H1 (cell line): Measurements from ENCODE around the gene SPAG17. TPM values are rescaled to one million over a fixed set of nuclear protein-coding genes. Genes with fewer than 3 reads are reported as not detected.
A peak's percentile ranks its signal among the peaks of the same experiment; 100 is the strongest.

Experiments used
- CTCF ChIA-PET: fragments of 300-600 bp; sonication (Branson Sonifier 250); formaldehyde crosslinking; loops from one replicate; lab custom pipeline; 2021; ENCODE audit not compliant: partially characterized antibody; lab: Charles Lee
- POLR2A ChIA-PET: fragments of 300-600 bp; sonication (Branson Sonifier 250); formaldehyde crosslinking; loops from one replicate; lab custom pipeline; 2021; ENCODE audit warnings: inconsistent platforms; ENCODE audit not compliant: partially characterized antibody; lab: Charles Lee
- DNase-seq, 2 experiments: peaks; one replicate each; pipeline versions ENCODE4 v3.0.0 to v3.0.0-alpha.2; 2010 to 2022; ENCODE audit warnings: low spot score in 2 of 2, low read depth in 1 of 2, mixed read lengths in 1 of 2
- FAIRE-seq: peaks from 2 replicates; lab custom pipeline; 2011; peaks lifted over from hg19 to GRCh38; lab: Jason Lieb, UNC
- H2AFZ ChIP-seq: 2 replicates; pipeline ENCODE4 v1.8.1; 2012; ENCODE audit warnings: low read length, inconsistent platforms
- H2AK5ac ChIP-seq: 2 replicates; pipeline ENCODE4 v1.6.1; 2013; ENCODE audit warnings: low read depth, low read length
- H2BK120ac ChIP-seq: replicated peaks from 2 replicates; pipeline ENCODE3; 2013; ENCODE audit warnings: low read depth, low read length, inconsistent platforms
- H2BK12ac ChIP-seq: 2 replicates; pipeline ENCODE4 v1.6.1; 2013; ENCODE audit warnings: low read depth, low read length
- H2BK15ac ChIP-seq: 2 replicates; pipeline ENCODE4 v1.6.1; 2013; ENCODE audit warnings: low read length
- H2BK20ac ChIP-seq: 2 replicates; pipeline ENCODE4 v1.6.1; 2013; ENCODE audit warnings: low read length
- H2BK5ac ChIP-seq: 2 replicates; pipeline ENCODE4 v1.6.1; 2013; ENCODE audit warnings: low read depth, low read length
- H3K14ac ChIP-seq: 2 replicates; pipeline ENCODE4 v1.6.1; 2013; ENCODE audit warnings: inconsistent platforms; ENCODE audit not compliant: insufficient read length
- H3K18ac ChIP-seq: 2 replicates; pipeline ENCODE4 v1.6.1; 2013; ENCODE audit warnings: low read length; ENCODE audit errors: extremely low read depth
- H3K23ac ChIP-seq: 2 replicates; pipeline ENCODE4 v1.6.1; 2013; ENCODE audit warnings: inconsistent platforms; ENCODE audit not compliant: insufficient read length
- H3K23me2 ChIP-seq: 2 replicates; pipeline ENCODE4 v1.6.1; 2013; ENCODE audit warnings: low read depth, low read length
- H3K27ac ChIP-seq: 2 replicates; pipeline ENCODE4 v1.6.1; 2011; ENCODE audit warnings: low read depth, low read length, inconsistent platforms
- H3K27me3 ChIP-seq, 4 experiments: replicated peaks in 1 of 4; 1 replicate in 1 of 4; 2 replicates in 3 of 4; pipeline versions ENCODE4 v1.6.1 to v1.8.1; 2011 to 2013; ENCODE audit warnings: low read length in 3 of 4, mild to moderate bottlenecking in 3 of 4, inconsistent platforms in 2 of 4, mixed read lengths in 2 of 4, moderate library complexity in 1 of 4; ENCODE audit not compliant: control insufficient read depth in 3 of 4, insufficient read depth in 3 of 4; ENCODE audit errors: extremely low read depth in 1 of 4
- H3K36me3 ChIP-seq, 4 experiments: 2 replicates each; pipeline versions ENCODE4 v1.6.1 to v1.8.1; 2011 to 2013; ENCODE audit warnings: mild to moderate bottlenecking in 4 of 4, low read length in 3 of 4, moderate library complexity in 2 of 4, control low read depth in 1 of 4, inconsistent platforms in 1 of 4; ENCODE audit not compliant: insufficient read depth in 4 of 4, control insufficient read depth in 2 of 4
- H3K4ac ChIP-seq: replicated peaks from 2 replicates; pipeline ENCODE3; 2013; ENCODE audit warnings: low read length, low read depth, mixed read lengths, inconsistent platforms; ENCODE audit not compliant: insufficient read length
- H3K4me1 ChIP-seq, 4 experiments: replicated peaks in 1 of 4; 1 replicate in 1 of 4; 2 replicates in 3 of 4; pipeline versions ENCODE4 v1.6.1 to v1.8.1; 2011 to 2013; ENCODE audit warnings: low read length in 3 of 4, inconsistent platforms in 2 of 4, mixed read lengths in 1 of 4; ENCODE audit not compliant: insufficient read depth in 4 of 4, control insufficient read depth in 3 of 4
- H3K4me2 ChIP-seq, 2 experiments: 2 replicates each; pipeline versions ENCODE4 v1.6.1 to v1.8.1; 2011 to 2013; ENCODE audit warnings: low read depth in 2 of 2, low read length in 2 of 2, control low read depth in 1 of 2, inconsistent platforms in 1 of 2, mild to moderate bottlenecking in 1 of 2; ENCODE audit not compliant: insufficient read depth in 1 of 2
- H3K4me3 ChIP-seq, 4 experiments: fragments of 200-600, 300-600 bp in 1 of 4; sonication (generic), shearing (Covaris generic), sonication (Bioruptor Twin) in 1 of 4; 2 replicates each; pipeline versions ENCODE4 v1.5.1 to v1.8.1; 2011 to 2016; ENCODE audit warnings: low read length in 4 of 4, low read depth in 3 of 4, control low read depth in 2 of 4, inconsistent platforms in 2 of 4, mild to moderate bottlenecking in 2 of 4, mixed read lengths in 1 of 4, moderate library complexity in 1 of 4; ENCODE audit not compliant: insufficient read depth in 2 of 4; ENCODE audit errors: extremely low read depth in 1 of 4
- H3K56ac ChIP-seq: replicated peaks from 2 replicates; pipeline ENCODE3; 2013; ENCODE audit warnings: low read depth, mild to moderate bottlenecking, mixed read lengths, low read length, inconsistent platforms; ENCODE audit not compliant: insufficient read length
- H3K79me1 ChIP-seq: 2 replicates; pipeline ENCODE4 v1.6.1; 2013; ENCODE audit warnings: low read depth, low read length, control low read depth
- H3K79me2 ChIP-seq, 2 experiments: 2 replicates each; pipeline versions ENCODE4 v1.6.1 to v1.8.1; 2012 to 2013; ENCODE audit warnings: low read length in 2 of 2, mild to moderate bottlenecking in 2 of 2, inconsistent platforms in 1 of 2; ENCODE audit not compliant: insufficient read depth in 2 of 2, control insufficient read depth in 1 of 2
- H3K9ac ChIP-seq, 4 experiments: replicated peaks in 1 of 4; 1 replicate in 1 of 4; 2 replicates in 3 of 4; pipeline versions ENCODE4 v1.6.1 to v1.8.1; 2011 to 2013; ENCODE audit warnings: low read depth in 3 of 4, low read length in 3 of 4, control low read depth in 2 of 4, mild to moderate bottlenecking in 2 of 4, moderate library complexity in 2 of 4, inconsistent platforms in 1 of 4; ENCODE audit errors: extremely low read depth in 1 of 4
- H3K9me3 ChIP-seq, 2 experiments: 2 replicates each; pipeline versions ENCODE4 v1.6.1 to v1.8.1; 2012 to 2013; ENCODE audit warnings: mild to moderate bottlenecking in 2 of 2, moderate library complexity in 2 of 2, control low read depth in 1 of 2, inconsistent platforms in 1 of 2, low read depth in 1 of 2, low read length in 1 of 2, mixed read lengths in 1 of 2; ENCODE audit not compliant: insufficient read depth in 2 of 2
- H4K20me1 ChIP-seq, 2 experiments: replicated peaks in 1 of 2; 2 replicates each; pipeline versions ENCODE3 to v1.8.1; 2011 to 2013; ENCODE audit warnings: inconsistent platforms in 2 of 2, low read length in 2 of 2, mild to moderate bottlenecking in 1 of 2; ENCODE audit not compliant: insufficient read depth in 2 of 2, control insufficient read depth in 1 of 2
- H4K5ac ChIP-seq: 2 replicates; pipeline ENCODE4 v1.6.1; 2013; ENCODE audit warnings: low read length, low read depth, mixed read lengths, inconsistent platforms; ENCODE audit not compliant: insufficient read length
- H4K8ac ChIP-seq: 2 replicates; pipeline ENCODE4 v1.8.0; 2013; ENCODE audit warnings: mild to moderate bottlenecking, moderate library complexity, low read length, inconsistent platforms; ENCODE audit not compliant: insufficient read depth; ENCODE audit errors: extremely low read depth
- H4K91ac ChIP-seq: replicated peaks from 2 replicates; pipeline ENCODE3; 2013; ENCODE audit warnings: low read length, mixed read lengths, inconsistent platforms; ENCODE audit not compliant: insufficient read length
- GABPA ChIP-seq: IDR thresholded peaks from 2 replicates; pipeline ENCODE4 v1.6.1; 2011; ENCODE audit warnings: mild to moderate bottlenecking, low read length, moderate library complexity, borderline replicate concordance; ENCODE audit not compliant: insufficient read depth
- WGBS, 2 experiments: shearing (Covaris generic) in 1 of 2; methylation state at CpG; one replicate each; pipeline versions ENCODE4 v1.1.6 to v1.1.7; 2013 to 2015; ENCODE audit warnings: low lambda C conversion rate in 2 of 2, mixed read lengths in 2 of 2, inconsistent platforms in 1 of 2, low coverage in 1 of 2, missing lambda C conversion rate in 1 of 2; ENCODE audit not compliant: insufficient replicate concordance in 2 of 2, insufficient coverage in 1 of 2, insufficient read length in 1 of 2; ENCODE audit errors: extremely low coverage in 1 of 2, missing lambda C conversion rate in 1 of 2; 5-methylcytosine and 5-hydroxymethylcytosine counted together
- long read RNA-seq, 2 experiments: library from RNA in 1 of 2; library from capped mRNA in 1 of 2; stranded (forward); transcript quantifications; one replicate each; pipeline ENCODE4 v2.0.0, GENCODE V29; 2021; ENCODE audit warnings: inconsistent platforms in 1 of 2
- polyA minus RNA-seq, 3 experiments: library from RNA; depleted of rRNA, polyadenylated mRNA; stranded (reverse); fragments of >200 nt; gene quantifications; 1 replicate in 2 of 3; 2 replicates in 1 of 3; pipeline ENCODE4 v1.2.3, GENCODE V29; 2011
- polyA plus RNA-seq, 7 experiments: library from polyadenylated mRNA; depleted of rRNA in 3 of 7; stranded (reverse) in 5 of 7; unstranded in 2 of 7; fragments of >200 nt in 5 of 7; fragments of 200-250 nt in 2 of 7; gene quantifications; 1 replicate in 5 of 7; 2 replicates in 1 of 7; 4 replicates in 1 of 7; pipeline versions ENCODE4 v1.2.1 to v1.2.3, GENCODE V29; 2011 to 2013; ENCODE audit warnings: missing spikeins in 2 of 7, mixed read lengths in 2 of 7
- total RNA-seq: library from RNA; stranded (reverse); fragmentation: NEBNext Ultra II Directional; extraction: Animal tissue kit (Norgen Biotek cat#: 25700); gene quantifications from 2 replicates; pipeline ENCODE4 v1.2.1, GENCODE V29; 2021

The SPAG17 gene
- total RNA-seq (0.56 and 0.67 TPM in 2 replicates), polyA plus RNA-seq (2011; rRNA removed) (0.20 and 0.62 TPM in 2 replicates), polyA minus RNA-seq (2011; rRNA and poly(A)+ RNA removed) (0.05 and 3.5 TPM in 2 replicates)
- polyA plus RNA-seq (2011; cell fraction: cytosol; rRNA removed) = 0.25 TPM
- 2.4 TPM for polyA plus RNA-seq (2011; cell fraction: nucleus; rRNA removed)
- polyA plus RNA-seq (2012, experiment 1 of 2) = 0.51 to 0.94 TPM (median 0.79 TPM) in 4 replicates
- polyA plus RNA-seq (2012, experiment 2 of 2) = not detected
- 0.91 TPM for polyA plus RNA-seq (2013, experiment 1 of 2)
- 0.87 TPM for polyA plus RNA-seq (2013, experiment 2 of 2)
- not detected for polyA minus RNA-seq (2011; cell fraction: cytosol; rRNA and poly(A)+ RNA removed)
- polyA minus RNA-seq (2011; cell fraction: nucleus; rRNA and poly(A)+ RNA removed) = 5.0 TPM
- long read RNA-seq, experiment 1 = 0 reads
- long read RNA-seq, experiment 2 = 0 reads

DNA sequence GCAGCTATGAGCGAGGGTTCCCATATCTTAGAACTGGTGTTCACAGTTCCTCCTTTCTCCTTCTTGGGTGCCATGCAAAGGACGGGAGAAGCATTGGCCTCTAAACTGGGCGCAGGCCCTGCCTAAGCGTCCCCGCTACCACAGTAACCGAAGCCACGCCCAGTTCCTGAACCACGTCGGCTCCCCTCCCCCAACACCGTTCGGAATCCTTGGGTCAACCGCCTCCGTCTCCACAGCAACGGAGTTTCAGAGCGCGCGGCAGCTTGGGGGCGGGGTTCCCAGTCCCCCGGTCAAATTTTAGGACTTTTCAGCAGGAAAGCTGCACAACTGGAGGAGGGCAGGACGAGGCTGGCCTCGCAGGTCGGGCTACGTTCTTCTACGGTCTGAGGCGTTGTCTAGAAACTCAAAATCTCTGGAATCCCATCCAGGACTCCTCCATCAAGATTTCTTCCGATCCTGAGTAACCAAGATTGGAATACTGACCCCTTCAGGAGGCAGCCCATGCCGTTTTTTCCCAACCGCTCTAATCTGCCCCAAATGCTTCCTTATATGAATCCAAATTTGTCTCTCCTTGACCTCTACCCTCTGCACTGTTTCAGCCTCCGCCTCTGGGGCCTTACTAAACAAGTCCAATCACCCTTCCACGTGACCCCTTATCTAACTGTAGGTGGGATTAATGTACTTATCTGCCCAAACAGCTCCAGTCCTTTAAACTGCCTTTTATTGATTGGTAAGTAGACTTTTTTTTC is at the start of gene SPAG17:
TSS of gene SPAG17 (minus strand) at position 145 of the 749 bp plus-strand sequence. CDS start at position 74, 71 bp downstream.
- Histone ChIP-seq H3K56ac (no peak within 1 kb of the TSS), H4K91ac (peak within 1 kb of the TSS; percentile 47), H3K14ac (no peak within 1 kb of the TSS), H3K23me2 (0 out of 2 replicates have a peak, but pooled peaks cover 2% of the 10 kb centered on the region), H2AFZ (peak within 1 kb of the TSS; percentile 99), H2BK120ac (no peak within 1 kb of the TSS), H3K4me3 (peak within 1 kb of the TSS; percentile 61 to 82 (median 72)), H3K4ac (no peak within 1 kb of the TSS), H3K9me3 (no peaks in the 10 kb centered on the region), H3K18ac (peak within 1 kb of the TSS; percentile 72; the same call in 1 of the 2 replicates), H3K27me3 (no peaks in the 10 kb centered on the region), H3K79me2 (no peaks in the 10 kb centered on the region), H3K36me3 (no peaks in the 10 kb centered on the region), H3K27ac (peak within 1 kb of the TSS; percentile 68), H4K5ac (no peak within 1 kb of the TSS), H2BK5ac (peak within 1 kb of the TSS; percentile 62; the same call in 1 of the 2 replicates), H2BK20ac (no peak within 1 kb of the TSS; the same call in 1 of the 2 replicates), H3K9ac (peak within 1 kb of the TSS; percentile 56 to 80 (median 69)), H2BK15ac (peak within 1 kb of the TSS; percentile 77; the same call in 1 of the 2 replicates), H4K8ac (peak within 1 kb of the TSS; percentile 77), H3K4me1 (peaks cover 0 to 3% (median 0%) of the 10 kb centered on the region in 4 experiments; a peak in 4 of 7 replicates), H3K79me1 (no peaks in the 10 kb centered on the region), H4K20me1 (no peaks in the 10 kb centered on the region), H3K4me2 (peak within 1 kb of the TSS; percentile 68 to 75), H2AK5ac (no peak within 1 kb of the TSS), H2BK12ac (peak within 1 kb of the TSS; percentile 81; the same call in 1 of the 2 replicates), H3K23ac (no peak within 1 kb of the TSS)
- ChIA-PET POLR2A (interaction anchor here (1.6 kb wide), 1 partner anchor 11 kb away, joined by 3 read pairs; no protein-coding TSS in a partner anchor), CTCF (interaction anchor here (1.2 to 2.2 kb wide), 5 partner anchors 10 to 111 kb away, joined by 3 to 6 read pairs (median 4); no protein-coding TSS in a partner anchor)
- WGBS, 2 experiments = 3% methylated on average over 27 of the region's 30 CpGs; no CpG with 5 or more reads in 1 of the 2 experiments
- FAIRE-seq (peak; percentile 85), DNase-seq (peak; percentile 78 to 95)
- TF ChIP-seq GABPA = no peak
